ENCODE results near the gene PLA2G2F.
A peak's percentile ranks its signal among the peaks of the same experiment; 100 is the strongest.

PLA2G2F gene

DNA sequence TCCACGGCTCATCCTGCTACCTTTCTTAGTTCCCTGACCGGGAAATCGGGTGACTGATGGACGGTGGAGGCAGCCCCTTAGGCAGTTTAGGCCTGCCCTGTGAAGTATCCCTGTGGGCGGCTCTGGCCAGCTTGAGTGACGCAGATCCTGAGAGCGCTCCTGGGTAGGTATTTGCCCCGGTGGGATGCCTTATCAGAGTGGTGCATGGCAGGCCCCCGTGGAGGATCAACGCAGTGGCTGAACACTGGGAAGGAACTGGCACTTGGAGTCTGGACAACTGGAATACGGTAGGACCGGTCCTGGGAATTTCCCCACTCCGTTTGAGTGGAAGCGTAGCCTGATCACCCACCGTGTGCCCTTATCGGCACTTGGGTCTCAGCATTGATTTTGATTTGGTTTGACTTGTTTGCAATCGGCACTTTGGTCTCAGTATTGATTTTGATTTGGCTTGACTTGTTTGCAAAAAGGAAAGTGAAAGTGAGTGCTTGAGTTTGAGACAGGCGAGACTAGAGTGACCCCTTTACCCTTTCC, 15.2 kb downstream of the PLA2G2F start:
- in situ Hi-C loops (cut with MboI; ENCODE audit: low sequenced_read_pairs), result loop anchor here (5.0 kb wide), 1 partner anchor 232 kb away; the partner anchor contains the start of gene PLA2G2E
- no peaks in the 10 kb centered on the region for H3K36me3 ChIP-seq (replicated peaks)
- DNase-seq (ENCODE audit: low spot score in 2 of 2), result no peak
- no peaks in the 10 kb centered on the region for H3K9me3 ChIP-seq
- no peak overlapping the region for H3K4me3 ChIP-seq
- no peaks in the 10 kb centered on the region for H3K27me3 ChIP-seq (ENCODE audit: low read depth)
- no peaks in the 10 kb centered on the region; the same call in 1 of the 2 replicates for H3K4me1 ChIP-seq

DNA sequence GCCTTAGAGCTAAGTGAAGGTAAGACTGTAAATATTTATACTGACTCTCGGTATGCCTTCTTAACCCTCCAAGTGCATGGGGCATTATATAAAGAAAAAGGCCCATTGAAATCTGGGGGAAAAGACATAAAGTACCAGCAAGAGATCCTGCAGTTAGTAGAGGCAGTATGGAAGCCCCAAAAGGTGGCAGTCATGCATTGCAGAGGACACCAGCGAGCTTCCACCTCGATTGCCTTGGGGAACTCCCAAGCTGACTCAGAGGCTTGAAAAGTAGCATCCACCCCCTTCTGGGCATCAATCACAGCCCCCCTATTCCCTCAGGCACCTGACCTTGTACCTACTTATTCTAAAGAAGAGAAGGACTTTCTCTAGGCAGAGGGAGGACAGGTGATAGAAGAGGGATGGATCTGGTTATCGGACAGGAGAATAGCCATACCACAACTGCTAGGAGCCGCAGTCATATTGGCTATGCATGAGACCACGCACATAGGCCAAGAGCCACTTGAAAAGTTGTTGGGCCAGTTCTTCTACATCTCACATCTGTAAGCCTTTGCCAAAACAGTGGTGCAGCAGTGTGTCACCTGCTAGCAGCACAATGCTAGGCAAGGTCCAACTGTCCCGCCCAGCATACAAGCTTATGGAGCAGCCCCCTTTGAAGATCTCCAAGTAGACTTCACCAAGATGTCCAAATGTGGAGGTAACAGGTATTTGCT, 19.4 kb downstream of the PLA2G2F start:
- DNase-seq (ENCODE audit: low spot score in 2 of 2), result no peak
- peaks cover 5% of the 10 kb centered on the region; the same call in 1 of the 2 replicates for H3K9me3 ChIP-seq
- in situ Hi-C loops (cut with MboI; ENCODE audit: low sequenced_read_pairs), result no loop called here
- H3K36me3 ChIP-seq (replicated peaks), result no peaks in the 10 kb centered on the region
- no peaks in the 10 kb centered on the region for H3K27me3 ChIP-seq (ENCODE audit: low read depth)
- no peak overlapping the region for H3K4me3 ChIP-seq
- H3K4me1 ChIP-seq, result no peaks in the 10 kb centered on the region

- in situ Hi-C loops (cut with MboI; ENCODE audit: low sequenced_read_pairs), result no loop called here
- no peak for DNase-seq (ENCODE audit: low spot score in 2 of 2)
- no peaks in the 10 kb centered on the region for H3K36me3 ChIP-seq (replicated peaks)
Observed at GRCh38 chr1:20160034-20160433, 20.9 kb downstream of the PLA2G2F start.

GRCh38 chr1:20164694-20165202, 25.6 kb downstream of the PLA2G2F start:
- Histone ChIP-seq H3K4me3 (no peak overlapping the region), H3K27me3 (ENCODE audit: low read depth) (peaks cover 11% of the 10 kb centered on the region), H3K9me3 (peaks cover 5% of the 10 kb centered on the region; the same call in 1 of the 2 replicates), H3K36me3 (replicated peaks) (no peaks in the 10 kb centered on the region), H3K4me1 (no peaks in the 10 kb centered on the region)
- in situ Hi-C loops (cut with MboI; ENCODE audit: low sequenced_read_pairs), result no loop called here
- no peak for DNase-seq (ENCODE audit: low spot score in 2 of 2)

More at GRCh38 chr1:20160034-20160433, 20.9 kb downstream of the PLA2G2F start:
- no peaks in the 10 kb centered on the region for H3K4me1 ChIP-seq
- peaks cover 4% of the 10 kb centered on the region for H3K27me3 ChIP-seq (ENCODE audit: low read depth)
- H3K9me3 ChIP-seq, result peaks cover 5% of the 10 kb centered on the region; the same call in 1 of the 2 replicates
- H3K4me3 ChIP-seq, result no peak overlapping the region

- Histone ChIP-seq H3K36me3 (replicated peaks) (no peaks in the 10 kb centered on the region), H3K4me3 (no peak overlapping the region), H3K27me3 (ENCODE audit: low read depth) (peaks cover 11% of the 10 kb centered on the region), H3K4me1 (no peaks in the 10 kb centered on the region), H3K9me3 (no peaks in the 10 kb centered on the region)
- peak in 1 of 2 experiments; percentile 6 for DNase-seq (ENCODE audit: low spot score in 2 of 2)
- in situ Hi-C loops (cut with MboI; ENCODE audit: low sequenced_read_pairs), result no loop called here
Observed at GRCh38 chr1:20165522-20165951, 26.4 kb downstream of the PLA2G2F start.

DNA sequence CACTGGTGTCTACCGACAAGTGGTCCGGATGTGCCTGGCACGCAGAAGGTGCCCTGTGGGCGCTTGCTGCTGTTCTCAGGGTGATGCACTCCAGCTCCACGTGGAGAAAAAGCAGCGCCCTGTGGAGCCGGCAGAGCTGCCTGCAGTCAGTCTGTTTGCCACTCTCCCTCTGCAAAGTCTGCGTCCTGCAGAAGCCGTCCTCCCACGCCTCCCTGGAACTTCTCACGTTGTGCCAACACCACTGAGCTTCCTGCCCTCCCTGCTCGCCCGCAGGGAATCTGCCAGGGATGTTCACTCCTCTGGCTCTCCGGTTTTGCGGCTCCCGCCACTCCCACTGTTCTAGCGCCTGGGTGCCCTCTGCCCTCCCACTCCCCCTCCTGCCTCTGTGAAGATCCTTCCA, 26.9 kb downstream of the PLA2G2F start:
- H3K36me3 ChIP-seq (replicated peaks), result no peaks in the 10 kb centered on the region
- H3K9me3 ChIP-seq, result no peaks in the 10 kb centered on the region
- H3K4me3 ChIP-seq, result no peak overlapping the region
- in situ Hi-C loops (cut with MboI; ENCODE audit: low sequenced_read_pairs), result no loop called here
- H3K27me3 ChIP-seq (ENCODE audit: low read depth), result peaks cover 11% of the 10 kb centered on the region
- DNase-seq (ENCODE audit: low spot score in 2 of 2), result no peak
- H3K4me1 ChIP-seq, result no peaks in the 10 kb centered on the region

- DNase-seq (ENCODE audit: low spot score in 2 of 2), result no peak
- Histone ChIP-seq H3K4me3 (no peak overlapping the region), H3K27me3 (ENCODE audit: low read depth) (peaks cover 11% of the 10 kb centered on the region), H3K4me1 (no peaks in the 10 kb centered on the region), H3K36me3 (replicated peaks) (no peaks in the 10 kb centered on the region), H3K9me3 (no peaks in the 10 kb centered on the region)
- in situ Hi-C loops (cut with MboI; ENCODE audit: low sequenced_read_pairs), result no loop called here
Observed at GRCh38 chr1:20167126-20167525, 28.0 kb downstream of the PLA2G2F start.

DNA sequence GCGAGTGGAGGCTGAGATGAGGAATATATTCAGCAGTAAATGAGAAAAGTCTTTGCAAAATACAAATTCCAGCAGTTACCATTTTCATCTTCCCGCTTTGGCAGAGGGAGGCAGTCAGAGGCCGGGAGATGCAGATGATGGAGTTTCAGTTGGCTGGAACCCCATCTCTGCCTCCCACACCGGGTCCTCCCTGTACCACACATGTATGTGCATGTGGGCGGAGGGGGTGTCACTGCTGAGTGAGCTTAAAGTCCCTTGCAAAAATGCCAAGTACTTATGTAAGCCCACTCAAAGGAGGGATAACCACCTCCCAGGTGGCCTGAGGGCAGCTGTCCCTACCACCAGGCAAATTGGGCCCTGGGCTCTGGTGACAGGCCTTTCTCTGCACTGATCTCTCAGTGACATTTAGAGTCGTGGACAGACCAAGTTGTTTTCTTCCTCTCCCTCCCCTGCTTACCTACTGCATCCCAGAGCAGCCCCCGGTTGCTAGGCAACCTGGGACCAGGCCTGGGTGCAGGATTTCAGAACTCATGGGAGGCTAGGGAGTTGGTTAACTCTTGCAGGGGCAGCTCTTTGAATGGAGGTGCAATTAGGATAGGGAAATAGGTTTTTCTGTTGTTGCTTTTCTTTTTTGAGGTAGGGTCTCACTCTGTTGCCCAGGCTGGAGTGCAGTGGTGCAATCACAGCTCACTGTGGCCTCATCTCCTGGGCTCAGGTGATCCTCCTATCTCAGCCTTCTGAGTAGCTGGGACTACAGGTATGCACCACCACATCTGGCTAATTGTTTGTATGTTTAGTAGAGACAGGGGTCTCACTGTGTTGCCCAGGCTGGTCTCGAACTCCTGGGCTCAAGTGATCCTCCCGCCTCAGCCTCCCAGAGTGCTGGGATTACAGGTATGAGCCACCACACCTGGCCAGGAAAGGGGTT, 29.7 kb downstream of the PLA2G2F start:
- Histone ChIP-seq H3K27me3 (ENCODE audit: low read depth) (peaks cover 11% of the 10 kb centered on the region), H3K4me3 (no peak overlapping the region), H3K4me1 (no peaks in the 10 kb centered on the region), H3K9me3 (no peaks in the 10 kb centered on the region), H3K36me3 (replicated peaks) (no peaks in the 10 kb centered on the region)
- in situ Hi-C loops (cut with MboI; ENCODE audit: low sequenced_read_pairs), result no loop called here
- DNase-seq (ENCODE audit: low spot score in 2 of 2), result no peak

DNA sequence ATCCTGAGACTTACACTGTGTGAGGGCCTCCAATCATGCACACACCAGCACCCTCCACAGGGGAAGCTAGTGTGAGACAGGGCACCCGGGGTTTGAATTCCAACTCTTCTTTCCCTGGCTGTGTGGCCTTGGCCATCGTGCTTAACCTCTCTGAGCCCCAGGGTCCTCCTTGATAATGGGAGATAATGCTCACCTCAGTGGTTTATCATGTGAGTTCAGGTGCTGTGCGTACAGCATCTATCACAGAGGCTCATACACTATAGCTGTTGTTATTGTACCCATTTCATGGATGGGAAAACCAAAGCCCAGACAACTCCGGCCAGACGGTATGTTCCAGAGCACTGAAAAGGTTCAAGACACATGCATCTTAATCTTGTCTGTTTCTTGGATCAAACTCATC, 30.8 kb downstream of the PLA2G2F start:
- Histone ChIP-seq H3K4me1 (no peaks in the 10 kb centered on the region), H3K9me3 (no peaks in the 10 kb centered on the region), H3K27me3 (ENCODE audit: low read depth) (peaks cover 7% of the 10 kb centered on the region), H3K4me3 (no peak overlapping the region), H3K36me3 (replicated peaks) (no peaks in the 10 kb centered on the region)
- in situ Hi-C loops (cut with MboI; ENCODE audit: low sequenced_read_pairs), result no loop called here
- no peak for DNase-seq (ENCODE audit: low spot score in 2 of 2)

DNA sequence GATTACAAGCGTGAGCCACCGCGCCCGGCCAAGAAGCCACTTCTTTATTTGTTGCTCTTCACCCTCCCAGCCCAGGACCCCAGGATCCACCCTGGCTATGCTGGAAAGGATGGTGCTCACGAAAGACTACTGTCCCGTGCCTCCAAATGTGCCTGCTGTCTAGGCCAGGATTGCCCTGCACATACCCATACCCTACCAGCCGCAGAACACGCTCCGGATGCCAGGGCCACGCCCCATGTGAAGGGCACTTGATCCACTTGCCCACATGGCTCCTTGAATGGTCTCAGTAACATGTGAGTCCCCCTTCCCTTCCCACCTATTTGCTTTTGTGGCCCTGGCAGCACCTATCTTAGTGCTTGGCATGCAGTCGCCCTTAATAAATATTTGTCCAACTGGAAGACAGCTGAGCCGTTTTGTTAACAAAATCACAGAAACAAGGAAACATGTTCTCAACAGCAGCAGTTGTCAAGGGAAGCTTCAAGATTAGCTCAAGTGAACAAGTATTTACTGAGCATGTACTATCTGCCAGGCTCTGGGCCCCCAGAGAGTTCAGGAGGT, 33.0 kb downstream of the PLA2G2F start:
- H3K27me3 ChIP-seq (ENCODE audit: low read depth), result no peaks in the 10 kb centered on the region
- in situ Hi-C loops (cut with MboI; ENCODE audit: low sequenced_read_pairs), result no loop called here
- DNase-seq (ENCODE audit: low spot score in 2 of 2), result no peak
- no peaks in the 10 kb centered on the region for H3K9me3 ChIP-seq
- no peak overlapping the region for H3K4me3 ChIP-seq
- H3K4me1 ChIP-seq, result no peaks in the 10 kb centered on the region
- H3K36me3 ChIP-seq (replicated peaks), result no peaks in the 10 kb centered on the region

DNA sequence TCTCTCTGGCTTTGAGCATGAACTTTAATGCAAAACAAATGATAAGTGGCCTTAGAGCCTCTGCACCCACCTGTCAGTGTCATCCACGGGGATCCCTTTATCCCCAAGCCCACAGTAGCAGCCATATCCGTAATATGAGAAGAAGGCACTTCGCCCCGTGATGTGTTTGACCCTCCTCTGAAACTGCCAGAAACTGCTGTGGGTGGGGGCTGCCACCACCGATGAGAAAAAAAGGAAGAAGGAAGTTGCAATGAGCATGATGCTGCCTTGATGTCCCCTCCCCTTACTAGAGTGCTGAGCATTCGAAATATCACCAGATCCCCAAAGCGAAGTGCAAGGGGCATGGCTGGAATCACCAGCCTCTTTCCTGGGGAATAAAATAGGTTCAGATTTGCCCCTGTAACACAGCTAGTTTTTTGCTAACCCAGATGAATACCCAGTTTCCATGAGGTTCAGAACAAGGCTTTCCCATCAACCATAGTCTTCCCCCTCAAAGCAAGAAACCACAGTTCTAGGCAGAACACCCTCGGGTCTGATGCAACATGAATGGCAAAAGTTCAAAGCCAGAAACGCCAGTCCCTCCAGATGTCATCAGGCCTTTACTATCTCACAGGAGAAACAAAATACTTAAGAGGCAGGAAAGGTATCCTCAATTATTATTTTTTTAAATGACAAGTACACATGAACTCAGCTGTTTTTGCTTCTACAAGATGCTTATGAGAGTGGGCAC, 36.0 kb downstream of the PLA2G2F start:
- Histone ChIP-seq H3K4me3 (no peak overlapping the region), H3K36me3 (replicated peaks) (no peaks in the 10 kb centered on the region), H3K27me3 (ENCODE audit: low read depth) (no peaks in the 10 kb centered on the region), H3K4me1 (no peaks in the 10 kb centered on the region), H3K9me3 (no peaks in the 10 kb centered on the region)
- in situ Hi-C loops (cut with MboI; ENCODE audit: low sequenced_read_pairs), result no loop called here
- DNase-seq (ENCODE audit: low spot score in 2 of 2), result no peak

DNA sequence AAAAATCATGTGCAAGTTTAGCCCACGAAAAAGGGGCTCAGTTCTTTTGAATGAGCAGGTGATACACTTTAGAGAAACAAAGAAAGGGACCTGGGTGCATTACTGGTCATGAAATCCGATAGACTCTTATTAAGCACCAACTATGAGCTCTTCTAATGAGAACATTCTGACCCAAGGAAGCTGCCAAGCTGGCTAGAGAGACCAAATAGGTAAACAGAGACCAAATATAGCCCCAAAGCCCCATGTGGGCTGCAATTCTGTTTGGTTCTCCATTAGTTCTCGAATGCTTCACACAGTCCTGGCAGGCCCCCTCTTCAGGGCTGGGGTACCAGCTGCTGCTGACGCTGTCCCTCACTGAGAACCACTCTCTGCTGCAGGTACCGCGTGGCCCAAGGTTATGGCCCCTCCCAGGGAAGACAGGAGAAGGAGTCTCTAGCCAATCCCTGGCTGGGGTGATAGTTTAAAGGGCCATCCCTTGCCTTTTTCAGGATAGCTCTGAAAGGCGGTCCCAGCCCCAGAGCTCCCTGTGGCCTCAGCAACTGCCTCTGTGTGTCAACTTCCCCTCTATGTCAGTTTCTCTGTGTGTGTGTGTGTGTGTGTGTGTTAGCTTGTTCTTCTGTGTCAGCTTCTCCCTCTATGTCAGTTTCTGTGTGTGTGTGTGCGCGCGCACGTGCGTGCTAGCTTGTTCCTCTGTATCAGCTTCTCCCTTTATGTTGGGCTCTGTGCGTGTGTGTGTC, 39.7 kb downstream of the PLA2G2F start:
- Histone ChIP-seq H3K27me3 (ENCODE audit: low read depth) (0 out of 2 replicates have a peak, but pooled peaks cover 2% of the 10 kb centered on the region), H3K4me1 (no peaks in the 10 kb centered on the region), H3K4me3 (no peak overlapping the region), H3K9me3 (no peaks in the 10 kb centered on the region), H3K36me3 (replicated peaks) (no peaks in the 10 kb centered on the region)
- in situ Hi-C loops (cut with MboI; ENCODE audit: low sequenced_read_pairs), result no loop called here
- no peak for DNase-seq (ENCODE audit: low spot score in 2 of 2)

Measured in HAP-1 (cell line).